ENCODE data around the gene CRYBG2. TPM values are rescaled to one million over a fixed set of nuclear protein-coding genes. Genes with fewer than 3 reads are reported as not detected.
"Not testable (repeated sequence)": the region's sequence is repeated elsewhere in the genome, so short reads cannot be mapped to it uniquely, and the experiment has no call there.

The CRYBG2 gene
- total RNA-seq, 1 donor from 2014 or later = 6.9 TPM

DNA sequence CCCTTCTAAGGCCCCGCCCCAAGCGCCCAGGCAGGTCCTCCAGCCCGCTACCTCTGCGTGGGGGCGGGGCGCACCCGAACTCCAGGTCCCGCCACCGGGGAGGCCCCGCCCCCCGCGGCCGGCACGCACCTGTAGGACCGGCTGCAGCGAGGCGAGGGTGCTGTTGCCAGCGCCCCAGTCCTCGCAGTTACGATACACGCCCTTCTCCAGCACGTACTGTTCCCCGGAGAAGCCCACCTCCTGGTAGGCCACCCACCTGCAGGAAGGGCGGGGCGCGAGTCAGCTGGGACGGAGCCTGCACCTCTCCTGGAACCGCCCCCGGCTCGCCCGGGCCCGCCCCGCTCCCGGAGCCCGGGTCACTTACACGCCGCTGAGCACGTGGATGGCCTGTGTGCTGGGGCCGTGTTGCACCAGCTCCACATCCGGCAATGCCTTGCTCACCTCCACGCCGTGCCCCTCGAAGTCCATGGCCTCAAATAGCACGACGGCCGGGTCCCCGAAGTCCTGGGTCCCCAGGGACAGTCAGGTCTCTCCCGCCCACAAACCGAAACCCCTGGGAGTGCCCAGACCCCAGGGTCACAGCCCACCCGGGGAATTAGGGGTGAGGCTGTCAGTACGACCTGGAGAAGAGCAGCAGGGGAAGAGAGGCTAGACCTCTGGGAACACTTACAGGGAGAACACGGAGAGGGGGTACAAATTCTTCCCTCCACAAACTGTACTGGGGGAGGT, 17.3 kb downstream of the CRYBG2 start:
- Histone ChIP-seq H3K4me1 (peaks cover 7% of the 10 kb centered on the region), H3K27me3 (peaks cover 15% of the 10 kb centered on the region), H3K9me3 (no peaks in the 10 kb centered on the region), H3K4me3 (peak overlapping the region; percentile 58), H3K36me3 (no peaks in the 10 kb centered on the region), H3K27ac (no peak overlapping the region)
- ATAC-seq (peak; percentile 97), DNase-seq (peak; percentile 95)
- no peak for TF ChIP-seq CTCF (IDR thresholded peaks at IDR 0.05)
- intact Hi-C loops (cut with DNase I) = no loop called here

- no peak for DNase-seq
- Histone ChIP-seq H3K4me3 (peak overlapping the region; percentile 58), H3K9me3 (no peaks in the 10 kb centered on the region), H3K4me1 (peaks cover 7% of the 10 kb centered on the region), H3K27ac (no peak overlapping the region), H3K36me3 (no peaks in the 10 kb centered on the region), H3K27me3 (peaks cover 15% of the 10 kb centered on the region)
- peak; percentile 4 for ATAC-seq
- intact Hi-C loops (cut with DNase I) = no loop called here
- TF ChIP-seq CTCF (IDR thresholded peaks at IDR 0.05) = no peak
These were observed 18.0 kb downstream of the CRYBG2 start for GRCh38 chr1:26335774-26336476.

DNA sequence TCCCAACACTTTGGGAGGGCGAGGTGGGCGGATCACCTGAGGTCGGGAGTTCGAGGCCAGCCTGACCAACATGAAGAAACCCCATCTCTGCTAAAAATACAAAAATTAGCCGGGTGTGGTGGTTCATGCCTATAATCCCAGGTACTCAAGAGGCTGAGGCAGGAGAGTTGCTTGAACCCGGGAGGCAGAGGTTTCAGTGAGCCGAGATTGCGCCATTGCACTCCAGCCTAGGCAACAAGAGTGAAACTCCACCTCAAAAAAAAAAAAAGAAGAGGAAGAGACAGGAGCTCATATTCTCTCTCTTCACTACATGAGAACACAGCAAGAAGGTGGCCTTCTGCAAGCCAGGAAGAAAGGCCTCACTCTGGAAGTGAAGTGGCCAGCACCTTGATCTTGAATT, 20.6 kb downstream of the CRYBG2 start:
- H3K27me3 ChIP-seq = peaks cover 15% of the 10 kb centered on the region
- intact Hi-C loops (cut with DNase I); ATAC-seq: not testable (repeated sequence)

GRCh38 chr1:26330276-26330675, 23.7 kb downstream of the CRYBG2 start:
- TF ChIP-seq CTCF (IDR thresholded peaks at IDR 0.05) = no peak
- Histone ChIP-seq H3K9me3 (no peaks in the 10 kb centered on the region), H3K36me3 (no peaks in the 10 kb centered on the region), H3K27ac (no peak overlapping the region), H3K4me1 (no peaks in the 10 kb centered on the region), H3K27me3 (peaks cover 13% of the 10 kb centered on the region), H3K4me3 (no peak overlapping the region)
- no peak for DNase-seq
- intact Hi-C loops (cut with DNase I) = no loop called here
- no peak for ATAC-seq

More for the DNA sequence above, 20.6 kb downstream of the CRYBG2 start:
- H3K9me3 ChIP-seq, H3K4me3 ChIP-seq, DNase-seq, H3K4me1 ChIP-seq, H3K27ac ChIP-seq, H3K36me3 ChIP-seq: not testable (repeated sequence)

- H3K27me3 ChIP-seq; intact Hi-C loops (cut with DNase I); H3K4me3 ChIP-seq; DNase-seq; ATAC-seq; H3K27ac ChIP-seq; H3K4me1 ChIP-seq; H3K36me3 ChIP-seq; H3K9me3 ChIP-seq: not testable (repeated sequence)
These were observed 24.6 kb downstream of the CRYBG2 start for GRCh38 chr1:26329380-26329779.

- no peak for TF ChIP-seq CTCF (IDR thresholded peaks at IDR 0.05)
- ATAC-seq = no peak
- intact Hi-C loops (cut with DNase I) = no loop called here
- no peak for DNase-seq
- Histone ChIP-seq H3K4me3 (no peak overlapping the region), H3K27ac (no peak overlapping the region), H3K27me3 (no peaks in the 10 kb centered on the region), H3K4me1 (no peaks in the 10 kb centered on the region), H3K9me3 (no peaks in the 10 kb centered on the region), H3K36me3 (no peaks in the 10 kb centered on the region)
These were observed 25.3 kb downstream of the CRYBG2 start for GRCh38 chr1:26328597-26328996.
